Breast epithelium (tissue), 4 donors: ENCODE results near the gene TERB2. TPM values are rescaled to one million over a fixed set of nuclear protein-coding genes. Genes with fewer than 3 reads are reported as not detected.
"Not testable (repeated sequence)": the region's sequence is repeated elsewhere in the genome, so short reads cannot be mapped to it uniquely, and the experiment has no call there.

Source experiments
- DNase-seq, 2 donors: peaks; one replicate each; pipeline ENCODE4 v3.0.0-alpha.2; 2019; ENCODE audit warnings: low spot score in 2 of 2
- H3K27ac ChIP-seq, 2 donors: fragments of 200-600 bp; sonication (generic) in 1 of 2; one replicate each; pipeline ENCODE4 v1.5.1; 2016 to 2019; ENCODE audit warnings: mild to moderate bottlenecking in 1 of 2
- H3K27me3 ChIP-seq, 2 donors: fragments of 200-600 bp; sonication (generic) in 1 of 2; one replicate each; pipeline versions ENCODE4 v1.5.1 to v1.6.0; 2017 to 2019; ENCODE audit warnings: control low read depth in 1 of 2, mild to moderate bottlenecking in 1 of 2
- H3K36me3 ChIP-seq: fragments of 200-600 bp; one replicate; pipeline ENCODE4 v1.5.1; 2019
- H3K4me1 ChIP-seq, 2 donors: fragments of 200-600 bp; sonication (generic); one replicate each; pipeline ENCODE4 v1.5.1; 2016 to 2019; ENCODE audit warnings: control low read depth in 1 of 2
- H3K4me3 ChIP-seq, 3 donors: fragments of 200-600 bp; sonication (generic); 1 replicate in 2 of 3; 2 replicates in 1 of 3; pipeline ENCODE4 v1.5.1; 2016 to 2019; ENCODE audit warnings: mild to moderate bottlenecking in 3 of 3, moderate library complexity in 2 of 3
- H3K9me3 ChIP-seq, 2 donors: fragments of 200-600 bp; sonication (generic) in 1 of 2; one replicate each; pipeline ENCODE4 v1.5.1; 2016 to 2019; ENCODE audit warnings: control low read depth in 1 of 2
- POLR2A ChIP-seq: fragments of 450-650 bp; IDR thresholded peaks from one replicate; pipeline ENCODE4 v1.6.1; 2016; ENCODE audit warnings: antibody characterized with exemption, mild to moderate bottlenecking, moderate library complexity
- POLR2AphosphoS5 ChIP-seq, 3 donors: sonication (generic); formaldehyde crosslinking; IDR thresholded peaks; one replicate each; pipeline ENCODE4 v1.6.1; 2017; ENCODE audit warnings: antibody characterized with exemption in 3 of 3
- intact Hi-C: fragments of 100-400 bp; cut with DNase I; formaldehyde crosslinking; loops from one replicate; pipeline ENCODE4 v1.15.1; 2023; ENCODE audit warnings: low total_unique reads
- total RNA-seq, 3 donors: library from RNA; depleted of rRNA; stranded (reverse); fragments of >200 nt; gene quantifications; one replicate each; pipeline ENCODE4 v1.1.0, GENCODE V29; 2016
- TF ChIP-seq, protein P1 (sequence below), 3 donors: fragments of 450-650 bp; IDR thresholded peaks; one replicate each; pipeline ENCODE4 v1.5.1; 2016 to 2017; ENCODE audit warnings: antibody characterized with exemption in 3 of 3, mild to moderate bottlenecking in 3 of 3, moderate library complexity in 3 of 3

TERB2 gene
- total RNA-seq, 3 donors from 2014 or later = not detected

GRCh38 chr15:45021348-45021747, 64.9 kb downstream of the TERB2 start:
- intact Hi-C loops = no loop called here
- Histone ChIP-seq H3K4me3 (no peak overlapping the region), H3K4me1 (no peaks in the 10 kb centered on the region), H3K27ac (no peak overlapping the region), H3K27me3 (no peaks in the 10 kb centered on the region), H3K9me3 (no peaks in the 10 kb centered on the region), H3K36me3 (no peaks in the 10 kb centered on the region)
- TF ChIP-seq, protein P1, sequence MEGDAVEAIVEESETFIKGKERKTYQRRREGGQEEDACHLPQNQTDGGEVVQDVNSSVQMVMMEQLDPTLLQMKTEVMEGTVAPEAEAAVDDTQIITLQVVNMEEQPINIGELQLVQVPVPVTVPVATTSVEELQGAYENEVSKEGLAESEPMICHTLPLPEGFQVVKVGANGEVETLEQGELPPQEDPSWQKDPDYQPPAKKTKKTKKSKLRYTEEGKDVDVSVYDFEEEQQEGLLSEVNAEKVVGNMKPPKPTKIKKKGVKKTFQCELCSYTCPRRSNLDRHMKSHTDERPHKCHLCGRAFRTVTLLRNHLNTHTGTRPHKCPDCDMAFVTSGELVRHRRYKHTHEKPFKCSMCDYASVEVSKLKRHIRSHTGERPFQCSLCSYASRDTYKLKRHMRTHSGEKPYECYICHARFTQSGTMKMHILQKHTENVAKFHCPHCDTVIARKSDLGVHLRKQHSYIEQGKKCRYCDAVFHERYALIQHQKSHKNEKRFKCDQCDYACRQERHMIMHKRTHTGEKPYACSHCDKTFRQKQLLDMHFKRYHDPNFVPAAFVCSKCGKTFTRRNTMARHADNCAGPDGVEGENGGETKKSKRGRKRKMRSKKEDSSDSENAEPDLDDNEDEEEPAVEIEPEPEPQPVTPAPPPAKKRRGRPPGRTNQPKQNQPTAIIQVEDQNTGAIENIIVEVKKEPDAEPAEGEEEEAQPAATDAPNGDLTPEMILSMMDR (IDR thresholded peaks at IDR 0.05) = no peak
- TF ChIP-seq POLR2A (no peak), POLR2AphosphoS5 (IDR thresholded peaks at IDR 0.05) (no peak)
- DNase-seq = no peak

- H3K27ac ChIP-seq = peak within 1 kb of the TSS; percentile 56 to 67
- TF ChIP-seq POLR2A = no peak
- TF ChIP-seq, protein P1 (IDR thresholded peaks at IDR 0.05) = no peak
- TF ChIP-seq POLR2AphosphoS5 (IDR thresholded peaks at IDR 0.05) = no peak
- H3K27me3 ChIP-seq = no peaks in the 10 kb centered on the region
Measured at GRCh38 chr15:45022871-45023658, 66.6 kb downstream of the TERB2 start, which contains the start of gene SORD. TSS of gene SORD (plus strand) at chr15:45023195. CDS start at chr15:45023284, 89 bp downstream.

GRCh38 chr15:45023659-45024225, 67.3 kb downstream of the TERB2 start:
- DNase-seq = no peak
- H3K4me1 ChIP-seq = no peaks in the 10 kb centered on the region
- TF ChIP-seq POLR2A (no peak), POLR2AphosphoS5 (IDR thresholded peaks at IDR 0.05) (no peak)
- TF ChIP-seq, protein P1 (IDR thresholded peaks at IDR 0.05) = no peak
- intact Hi-C loops = no loop called here
- H3K4me3 ChIP-seq = peak overlapping the region; percentile 68 to 74 (median 73)
- H3K27me3 ChIP-seq = no peaks in the 10 kb centered on the region
- H3K9me3 ChIP-seq = no peaks in the 10 kb centered on the region
- H3K27ac ChIP-seq = peak overlapping the region; percentile 56 to 67
- H3K36me3 ChIP-seq = no peaks in the 10 kb centered on the region

More at GRCh38 chr15:45022871-45023658, 66.6 kb downstream of the TERB2 start, which contains the start of gene SORD:
- Histone ChIP-seq H3K4me1 (no peaks in the 10 kb centered on the region), H3K9me3 (no peaks in the 10 kb centered on the region), H3K36me3 (no peaks in the 10 kb centered on the region), H3K4me3 (peak within 1 kb of the TSS; percentile 68 to 74 (median 73))
- DNase-seq = peak; percentile 79 to 91
- intact Hi-C loops = no loop called here

DNA sequence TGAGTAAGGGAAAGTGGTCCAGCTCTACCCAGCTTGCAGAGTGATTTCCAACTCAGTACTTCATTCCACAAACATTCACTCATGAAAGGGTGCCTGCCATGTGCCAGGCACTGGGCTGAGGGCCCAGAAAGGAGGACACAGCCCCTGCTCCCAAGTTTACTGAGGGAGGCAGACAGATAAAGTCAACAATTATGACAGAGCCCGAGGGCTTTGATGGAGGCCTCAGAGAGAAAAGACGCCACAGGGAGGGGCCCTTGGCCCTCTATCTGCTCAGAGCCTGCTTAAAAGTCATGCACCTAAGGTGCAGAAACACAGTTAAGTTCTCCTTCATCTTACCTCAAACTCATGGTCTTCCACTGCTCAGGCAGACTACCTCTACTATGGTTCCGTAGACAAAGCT, 68.2 kb downstream of the TERB2 start:
- DNase-seq, H3K27ac ChIP-seq, H3K4me3 ChIP-seq, H3K36me3 ChIP-seq, H3K4me1 ChIP-seq, H3K9me3 ChIP-seq, H3K27me3 ChIP-seq, intact Hi-C loops: not testable (repeated sequence)

DNA sequence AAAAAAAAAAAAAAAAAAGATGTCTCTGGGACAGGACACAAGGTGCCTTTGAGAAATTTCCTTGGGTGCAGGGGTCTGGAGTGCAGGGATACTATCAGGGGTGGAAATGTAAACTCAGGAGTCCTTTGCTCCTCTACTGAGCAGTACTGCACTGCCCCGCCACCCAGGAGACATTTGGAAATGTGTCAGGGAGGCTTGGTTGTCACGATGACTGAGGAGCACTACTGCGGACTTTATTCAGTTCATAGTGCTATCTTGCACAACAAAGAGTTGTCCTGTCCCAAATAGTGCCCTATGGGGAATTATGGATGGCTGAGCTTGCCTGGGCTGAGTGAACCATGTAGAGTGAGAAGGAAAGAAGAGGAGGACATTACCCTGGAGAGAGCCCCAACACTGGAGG, 69.1 kb downstream of the TERB2 start:
- H3K4me1 ChIP-seq, H3K36me3 ChIP-seq, H3K27ac ChIP-seq, DNase-seq, H3K27me3 ChIP-seq, intact Hi-C loops, H3K4me3 ChIP-seq, H3K9me3 ChIP-seq: not testable (repeated sequence)

- H3K27ac ChIP-seq = no peak overlapping the region
- TF ChIP-seq, protein P1 (IDR thresholded peaks at IDR 0.05) = no peak
- TF ChIP-seq POLR2A = no peak
- TF ChIP-seq POLR2AphosphoS5 (IDR thresholded peaks at IDR 0.05) = no peak
- no peaks in the 10 kb centered on the region for H3K27me3 ChIP-seq
- intact Hi-C loops = no loop called here
- no peaks in the 10 kb centered on the region for H3K9me3 ChIP-seq
- no peaks in the 10 kb centered on the region for H3K36me3 ChIP-seq
- no peak for DNase-seq
- no peak overlapping the region for H3K4me3 ChIP-seq
- no peaks in the 10 kb centered on the region for H3K4me1 ChIP-seq
Measured at GRCh38 chr15:45026651-45027190, 70.2 kb downstream of the TERB2 start.
